Tibial nerve (tissue), 4 donors: ENCODE results near the gene CIZ1. TPM values are rescaled to one million over a fixed set of nuclear protein-coding genes. Genes with fewer than 3 reads are reported as not detected.

ENCODE experiments used
- DNase-seq, 2 donors: peaks; one replicate each; pipeline ENCODE4 v3.0.0-alpha.2; 2019; ENCODE audit warnings: low spot score in 2 of 2
- H3K27ac ChIP-seq, 4 donors: fragments of 200-600 bp; sonication (generic) in 3 of 4; one replicate each; pipeline ENCODE4 v1.5.1; 2017 to 2019; ENCODE audit warnings: mild to moderate bottlenecking in 1 of 4
- H3K27me3 ChIP-seq, 2 donors: fragments of 200-600 bp; sonication (generic) in 1 of 2; one replicate each; pipeline versions ENCODE4 v1.5.1 to v1.6.0; 2017 to 2019
- H3K36me3 ChIP-seq, 3 donors: fragments of 200-600 bp; sonication (generic); one replicate each; pipeline ENCODE4 v1.5.1; 2018 to 2019
- H3K4me1 ChIP-seq, 4 donors: fragments of 200-600 bp; sonication (generic) in 3 of 4; one replicate each; pipeline ENCODE4 v1.5.1; 2017 to 2019
- H3K4me3 ChIP-seq, 4 donors: fragments of 200-600 bp; sonication (generic) in 3 of 4; one replicate each; pipeline ENCODE4 v1.5.1; 2017 to 2019; ENCODE audit warnings: mild to moderate bottlenecking in 1 of 4, moderate library complexity in 1 of 4
- H3K9me3 ChIP-seq, 4 donors: fragments of 200-600 bp; sonication (generic) in 3 of 4; one replicate each; pipeline ENCODE4 v1.5.1; 2017 to 2019
- EP300 ChIP-seq, 2 donors: sonication (generic); formaldehyde crosslinking; IDR thresholded peaks; one replicate each; pipeline ENCODE4 v1.6.1; 2017; ENCODE audit warnings: antibody characterized with exemption in 2 of 2, mild to moderate bottlenecking in 1 of 2
- POLR2A ChIP-seq, 2 donors: fragments of 450-650 bp; IDR thresholded peaks; one replicate each; pipeline ENCODE4 v1.6.1; 2017; ENCODE audit warnings: antibody characterized with exemption in 2 of 2, mild to moderate bottlenecking in 2 of 2, moderate library complexity in 2 of 2
- WGBS, 2 donors: methylation state at CpG; one replicate each; pipeline ENCODE4 v1.1.5; 2018; 5-methylcytosine and 5-hydroxymethylcytosine counted together
- total RNA-seq, 4 donors: library from RNA; depleted of rRNA; stranded (reverse); fragments of >200 nt; gene quantifications; one replicate each; pipeline ENCODE4 v1.1.0, GENCODE V29; 2016
- TF ChIP-seq, protein P1 (sequence below), 5 experiments: fragments of 200-600 bp in 3 of 5; fragments of 450-650 bp in 2 of 5; sonication (generic) in 3 of 5; IDR thresholded peaks; one replicate each; pipeline ENCODE4 v1.5.1; 2016 to 2019; ENCODE audit warnings: antibody characterized with exemption in 5 of 5, mild to moderate bottlenecking in 3 of 5, moderate library complexity in 2 of 5

CIZ1 gene
- total RNA-seq, 4 donors from 2014 or later: 59.4 to 99.3 (median 71.4) TPM

DNA sequence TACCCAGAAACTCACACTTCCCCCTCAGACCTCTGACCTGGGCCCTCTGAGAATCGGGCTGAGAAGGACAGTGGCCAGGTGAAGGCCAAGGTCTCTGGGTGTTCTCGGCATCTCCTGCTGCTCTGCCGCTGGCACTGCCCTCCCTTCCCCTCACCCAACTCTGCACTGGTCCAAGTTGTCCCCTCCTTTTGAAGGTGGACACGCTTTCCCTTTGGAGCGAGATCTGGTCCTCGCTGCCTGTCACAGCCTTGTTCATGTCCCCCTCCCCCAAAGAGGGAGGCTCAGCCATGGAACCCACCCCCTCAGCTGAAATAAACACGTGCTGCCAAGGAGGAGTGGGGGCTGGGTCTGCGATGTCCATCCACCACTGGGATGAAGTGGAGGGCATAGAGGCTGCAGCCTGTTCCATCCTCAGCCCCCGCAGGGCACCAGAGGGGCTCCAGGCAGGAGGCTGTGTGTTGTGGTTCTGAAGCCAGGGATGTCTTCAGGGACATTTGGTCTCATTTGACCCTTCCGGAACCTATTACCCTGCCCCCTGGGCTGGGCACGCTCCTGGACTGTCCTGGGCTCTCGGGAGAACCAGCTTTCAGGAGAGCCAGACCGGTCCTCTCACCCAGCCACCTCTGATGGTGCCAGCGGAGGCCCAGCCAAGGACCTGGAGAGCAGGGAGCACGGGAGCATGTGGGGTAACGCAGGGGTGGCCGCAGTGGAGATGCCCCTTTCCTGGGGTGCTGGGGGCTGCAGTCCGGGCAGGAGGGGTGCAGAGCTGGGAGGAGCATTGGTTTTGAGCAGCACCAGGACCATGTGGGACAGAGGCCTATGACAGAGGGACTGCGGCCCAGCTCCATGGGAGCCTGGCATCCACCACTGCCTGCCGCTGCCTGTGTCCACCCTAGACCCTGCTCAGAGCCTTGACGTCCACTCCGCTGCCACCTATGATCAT lies 46.9 kb downstream of the CIZ1 start:
- Histone ChIP-seq H3K4me3 (no peak overlapping the region), H3K9me3 (no peaks in the 10 kb centered on the region), H3K36me3 (no peaks in the 10 kb centered on the region), H3K27ac (no peak overlapping the region), H3K4me1 (peaks cover 0 to 15% (median 11%) of the 10 kb centered on the region in 4 donors), H3K27me3 (no peaks in the 10 kb centered on the region)
- WGBS, 2 donors: 86 to 88% methylated on average over 20 of the region's 22 CpGs
- no peak for TF ChIP-seq POLR2A (IDR thresholded peaks at IDR 0.05)
- no peak for TF ChIP-seq EP300 (IDR thresholded peaks at IDR 0.05)
- TF ChIP-seq, protein P1, sequence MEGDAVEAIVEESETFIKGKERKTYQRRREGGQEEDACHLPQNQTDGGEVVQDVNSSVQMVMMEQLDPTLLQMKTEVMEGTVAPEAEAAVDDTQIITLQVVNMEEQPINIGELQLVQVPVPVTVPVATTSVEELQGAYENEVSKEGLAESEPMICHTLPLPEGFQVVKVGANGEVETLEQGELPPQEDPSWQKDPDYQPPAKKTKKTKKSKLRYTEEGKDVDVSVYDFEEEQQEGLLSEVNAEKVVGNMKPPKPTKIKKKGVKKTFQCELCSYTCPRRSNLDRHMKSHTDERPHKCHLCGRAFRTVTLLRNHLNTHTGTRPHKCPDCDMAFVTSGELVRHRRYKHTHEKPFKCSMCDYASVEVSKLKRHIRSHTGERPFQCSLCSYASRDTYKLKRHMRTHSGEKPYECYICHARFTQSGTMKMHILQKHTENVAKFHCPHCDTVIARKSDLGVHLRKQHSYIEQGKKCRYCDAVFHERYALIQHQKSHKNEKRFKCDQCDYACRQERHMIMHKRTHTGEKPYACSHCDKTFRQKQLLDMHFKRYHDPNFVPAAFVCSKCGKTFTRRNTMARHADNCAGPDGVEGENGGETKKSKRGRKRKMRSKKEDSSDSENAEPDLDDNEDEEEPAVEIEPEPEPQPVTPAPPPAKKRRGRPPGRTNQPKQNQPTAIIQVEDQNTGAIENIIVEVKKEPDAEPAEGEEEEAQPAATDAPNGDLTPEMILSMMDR (IDR thresholded peaks at IDR 0.05): no peak
- DNase-seq: no peak

DNA sequence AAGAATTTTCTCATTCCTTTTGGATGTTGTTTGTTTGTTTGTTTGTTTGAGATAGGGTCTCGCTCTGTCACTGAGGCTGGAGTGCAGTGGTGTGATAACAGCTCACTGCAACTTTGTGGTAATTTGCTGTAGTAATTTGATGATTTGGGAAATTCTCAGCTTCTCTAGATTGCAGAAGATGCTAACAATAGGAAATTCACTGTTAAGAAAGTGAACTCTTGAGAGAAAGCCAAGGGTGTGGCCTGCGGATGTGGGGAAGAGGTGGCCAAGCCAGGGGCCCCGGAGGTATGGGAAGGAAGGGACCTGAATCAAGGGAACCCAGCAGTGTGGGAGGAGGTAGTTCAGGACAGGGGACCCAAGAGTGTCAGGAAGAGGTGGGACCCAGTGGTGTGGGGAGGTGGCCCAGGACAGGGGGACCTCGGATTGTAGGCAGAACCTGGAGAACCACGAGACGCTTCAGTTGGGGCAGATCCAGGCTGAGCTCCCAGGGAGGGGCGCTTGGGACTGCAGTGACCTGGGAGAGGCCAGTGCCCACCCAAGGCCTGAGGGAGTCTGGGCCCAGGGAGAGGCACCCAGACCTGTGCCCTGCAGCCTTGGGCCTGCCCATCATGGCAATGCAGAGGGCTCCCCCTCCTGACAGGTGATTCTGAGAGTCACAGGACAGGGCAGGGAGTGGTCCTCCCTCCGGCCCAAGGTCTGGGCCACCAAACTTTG lies 47.7 kb downstream of the CIZ1 start:
- Histone ChIP-seq H3K9me3 (no peaks in the 10 kb centered on the region), H3K36me3 (no peaks in the 10 kb centered on the region), H3K4me1 (peaks cover 0 to 6% (median 3%) of the 10 kb centered on the region in 4 donors), H3K27me3 (no peaks in the 10 kb centered on the region), H3K27ac (no peak overlapping the region), H3K4me3 (no peak overlapping the region)
- WGBS, 2 donors: 73 to 81% methylated on average over 8 of the region's 8 CpGs
- TF ChIP-seq POLR2A (IDR thresholded peaks at IDR 0.05) (no peak), EP300 (IDR thresholded peaks at IDR 0.05) (no peak)
- TF ChIP-seq, protein P1 (IDR thresholded peaks at IDR 0.05): no peak
- no peak for DNase-seq

DNA sequence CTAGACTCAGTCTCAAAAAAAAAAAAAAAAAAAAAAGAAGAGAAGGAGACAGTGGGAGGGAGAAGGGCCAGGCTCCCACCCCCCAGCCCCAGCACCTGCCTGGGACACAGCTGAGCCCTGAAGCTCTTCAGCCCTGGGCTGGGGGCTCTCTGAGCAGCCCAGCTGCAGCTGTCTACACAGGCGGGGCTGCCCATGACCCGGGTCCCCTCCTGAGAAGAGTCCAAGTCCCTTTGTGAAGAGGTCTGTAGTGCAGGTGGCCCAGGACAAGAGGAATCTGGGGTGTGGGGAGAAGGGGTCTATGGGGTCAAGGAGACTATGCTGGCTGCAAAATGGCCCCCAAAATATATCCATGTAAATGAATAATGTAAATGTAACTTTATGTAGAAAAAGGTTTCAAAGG lies 48.8 kb downstream of the CIZ1 start:
- Histone ChIP-seq H3K36me3 (no peaks in the 10 kb centered on the region), H3K27ac (no peak overlapping the region), H3K27me3 (no peaks in the 10 kb centered on the region), H3K4me1 (no peaks in the 10 kb centered on the region), H3K9me3 (no peaks in the 10 kb centered on the region), H3K4me3 (no peak overlapping the region)
- DNase-seq: no peak
- TF ChIP-seq, protein P1 (IDR thresholded peaks at IDR 0.05): no peak
- TF ChIP-seq POLR2A (IDR thresholded peaks at IDR 0.05) (no peak), EP300 (IDR thresholded peaks at IDR 0.05) (no peak)
- WGBS, 2 donors: 77 to 82% methylated on average over 2 of the region's 2 CpGs

DNA sequence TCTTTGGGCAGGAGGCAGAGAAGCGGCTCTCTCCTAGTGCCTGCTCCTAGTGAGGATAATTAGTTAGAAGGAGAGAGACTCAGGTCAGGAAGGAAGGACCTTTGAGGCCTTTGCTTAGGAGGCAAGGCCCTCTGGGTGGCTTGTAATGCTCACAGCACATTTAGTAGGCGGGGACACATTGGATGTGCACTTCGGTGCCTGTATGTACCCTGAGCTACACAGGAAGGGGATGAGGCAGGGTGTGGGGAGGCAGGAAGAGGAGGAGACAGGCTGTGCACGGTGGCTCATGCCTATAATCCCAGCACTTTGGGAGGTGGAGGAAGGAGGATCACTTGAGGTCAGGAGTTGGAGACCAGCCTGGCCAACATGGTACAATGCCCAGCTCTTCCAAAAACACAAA lies 49.3 kb downstream of the CIZ1 start:
- 54 to 66% methylated on average over 4 of the region's 4 CpGs for WGBS, 2 donors
- DNase-seq: no peak
- TF ChIP-seq, protein P1 (IDR thresholded peaks at IDR 0.05): no peak
- TF ChIP-seq EP300 (IDR thresholded peaks at IDR 0.05) (no peak), POLR2A (IDR thresholded peaks at IDR 0.05) (no peak)
- H3K27me3 ChIP-seq: no peaks in the 10 kb centered on the region
- no peak overlapping the region for H3K27ac ChIP-seq
- H3K9me3 ChIP-seq: no peaks in the 10 kb centered on the region
- H3K36me3 ChIP-seq: no peaks in the 10 kb centered on the region
- H3K4me1 ChIP-seq: no peaks in the 10 kb centered on the region
- H3K4me3 ChIP-seq: no peak overlapping the region

DNA sequence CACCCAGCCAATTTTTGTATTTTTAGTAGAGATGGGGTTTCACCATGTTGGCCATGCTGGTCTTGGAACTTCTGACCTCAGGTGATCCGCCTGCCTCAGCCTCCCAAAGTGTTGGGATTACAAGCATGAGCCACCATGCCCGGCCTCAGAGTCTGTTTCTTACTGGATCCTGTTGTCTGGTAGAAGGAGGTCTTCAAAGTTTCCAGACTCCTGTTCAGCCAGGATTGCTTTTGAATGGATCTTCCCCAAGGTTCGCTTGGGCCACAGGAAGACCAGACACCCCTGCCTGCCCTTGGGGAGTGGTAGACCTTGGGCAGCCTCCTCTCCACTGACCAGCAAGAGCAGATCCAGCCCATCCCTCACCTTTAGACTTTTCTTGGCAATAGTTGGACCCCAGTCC lies 49.8 kb downstream of the CIZ1 start:
- Histone ChIP-seq H3K4me3 (no peak overlapping the region), H3K27ac (no peak overlapping the region), H3K36me3 (no peaks in the 10 kb centered on the region), H3K27me3 (no peaks in the 10 kb centered on the region), H3K9me3 (no peaks in the 10 kb centered on the region), H3K4me1 (no peaks in the 10 kb centered on the region)
- 98 to 100% methylated on average over 3 of the region's 3 CpGs for WGBS, 2 donors
- DNase-seq: no peak
- TF ChIP-seq, protein P1 (IDR thresholded peaks at IDR 0.05): no peak
- no peak for TF ChIP-seq EP300 (IDR thresholded peaks at IDR 0.05)
- TF ChIP-seq POLR2A (IDR thresholded peaks at IDR 0.05): no peak
